WTC11 (cell line): ENCODE measurements around the gene C5orf24. TPM values are rescaled to one million over a fixed set of nuclear protein-coding genes. Genes with fewer than 3 reads are reported as not detected.
"Not testable (repeated sequence)": the region's sequence is repeated elsewhere in the genome, so short reads cannot be mapped to it uniquely, and the experiment has no call there.

Source experiments
- ATAC-seq: fragments of 200-7000 bp; cut with Tn5 transposase; 2 replicates; pipeline ENCODE4 v1.10.0; 2021; ENCODE audit warnings: mild to moderate bottlenecking, moderate library complexity
- CTCF ChIA-PET: fragments of 300-600 bp; sonication (Branson Sonifier 250); formaldehyde crosslinking; loops from one replicate; lab custom pipeline; 2021; ENCODE audit warnings: antibody characterized with exemption; lab: Charles Lee
- POLR2A ChIA-PET: fragments of 350-600 bp; sonication (Branson Sonifier 250); formaldehyde crosslinking; loops from one replicate; lab custom pipeline; 2021; ENCODE audit warnings: antibody characterized with exemption; lab: Charles Lee
- DNase-seq: peaks from one replicate; pipeline ENCODE4 v3.0.0; 2021; ENCODE audit warnings: low spot score
- H3K27ac Mint-ChIP-seq: 2 replicates; pipeline ENCODE4 v1.8.0; 2021; ENCODE audit warnings: mixed read lengths
- H3K27me3 Mint-ChIP-seq: 2 replicates; pipeline ENCODE4 v1.8.0; 2021; ENCODE audit warnings: low read depth, mild to moderate bottlenecking, moderate library complexity, mixed read lengths
- H3K36me3 Mint-ChIP-seq: 2 replicates; pipeline ENCODE4 v1.8.0; 2021; ENCODE audit warnings: mixed read lengths
- H3K4me1 Mint-ChIP-seq: 2 replicates; pipeline ENCODE4 v1.8.0; 2022; ENCODE audit warnings: mixed read lengths
- H3K4me3 Mint-ChIP-seq: 2 replicates; pipeline ENCODE4 v1.8.0; 2021; ENCODE audit warnings: mild to moderate bottlenecking, moderate library complexity, mixed read lengths
- H3K9me3 Mint-ChIP-seq: 2 replicates; pipeline ENCODE4 v1.8.0; 2021; ENCODE audit warnings: mixed read lengths
- CBFB ChIP-seq: sonication (generic); formaldehyde crosslinking; IDR thresholded peaks from 2 replicates; pipeline ENCODE4 v1.8.1; 2022; ENCODE audit warnings: mild to moderate bottlenecking, low read depth, missing genetic modification reagents
- CDX4 ChIP-seq: fragments of 250-450 bp; sonication (Bioruptor Pico); IDR thresholded peaks from 2 replicates; pipeline ENCODE4 v1.9.0; 2021; ENCODE audit warnings: moderate library complexity, mild to moderate bottlenecking, inconsistent platforms, borderline replicate concordance
- ELF4 ChIP-seq: sonication (generic); formaldehyde crosslinking; IDR thresholded peaks from 2 replicates; pipeline ENCODE4 v1.8.1; 2022; ENCODE audit warnings: low read depth, mild to moderate bottlenecking, moderate library complexity, missing genetic modification reagents
- FOXK1 ChIP-seq: sonication (generic); formaldehyde crosslinking; IDR thresholded peaks from 2 replicates; pipeline ENCODE4 v1.8.0; 2022; ENCODE audit warnings: mild to moderate bottlenecking, moderate library complexity, missing genetic modification reagents
- GTF2I ChIP-seq: fragments of 250-450 bp; sonication (Bioruptor Pico); conservative IDR thresholded peaks from 2 replicates; pipeline ENCODE4 v1.4.0; 2021; ENCODE audit warnings: mild to moderate bottlenecking
- HMGXB4 ChIP-seq: sonication (generic); formaldehyde crosslinking; IDR thresholded peaks from 2 replicates; pipeline ENCODE4 v1.8.1; 2023; ENCODE audit warnings: mild to moderate bottlenecking, moderate library complexity, missing genetic modification reagents
- IRF1 ChIP-seq: sonication (generic); formaldehyde crosslinking; IDR thresholded peaks from 2 replicates; pipeline ENCODE4 v1.8.0; 2023; ENCODE audit warnings: missing genetic modification reagents
- MLX ChIP-seq: sonication (generic); formaldehyde crosslinking; IDR thresholded peaks from 2 replicates; pipeline ENCODE4 v1.8.1; 2023; ENCODE audit warnings: mild to moderate bottlenecking, missing genetic modification reagents, moderate library complexity
- OVOL2 ChIP-seq: fragments of 250-450 bp; sonication (Bioruptor Pico); IDR thresholded peaks from 2 replicates; pipeline ENCODE4 v1.9.0; 2021; ENCODE audit warnings: mild to moderate bottlenecking, borderline replicate concordance
- PRDM15 ChIP-seq: sonication (generic); formaldehyde crosslinking; IDR thresholded peaks from 2 replicates; pipeline ENCODE4 v1.8.0; 2022; ENCODE audit warnings: missing genetic modification reagents
- ZBTB21 ChIP-seq: sonication (generic); formaldehyde crosslinking; IDR thresholded peaks from 2 replicates; pipeline ENCODE4 v1.8.1; 2023; ENCODE audit warnings: mild to moderate bottlenecking, missing genetic modification reagents, borderline replicate concordance
- ZMAT4 ChIP-seq: fragments of 250-450 bp; sonication (Bioruptor Pico); IDR thresholded peaks from 2 replicates; pipeline ENCODE4 v1.9.0; 2021; ENCODE audit warnings: mild to moderate bottlenecking
- ZNF121 ChIP-seq: sonication (generic); formaldehyde crosslinking; IDR thresholded peaks from 2 replicates; pipeline ENCODE4 v1.8.0; 2023; ENCODE audit warnings: missing genetic modification reagents
- ZNF281 ChIP-seq: sonication (generic); formaldehyde crosslinking; IDR thresholded peaks from 2 replicates; pipeline ENCODE4 v1.8.0; 2023; ENCODE audit warnings: mild to moderate bottlenecking, missing genetic modification reagents
- ZSCAN18 ChIP-seq: fragments of 250-450 bp; sonication (Bioruptor Pico); IDR thresholded peaks from 2 replicates; pipeline ENCODE4 v2.1.2; 2022; ENCODE audit warnings: mild to moderate bottlenecking, moderate library complexity
- total RNA-seq: library from RNA; stranded (reverse); gene quantifications from 3 replicates; pipeline ENCODE4 v1.2.3, GENCODE V29; 2021

Gene C5orf24
- total RNA-seq, 1 experiment from 2014 or later, result 15.7 TPM

GRCh38 chr5:134846641-134846960 lies 833 bp downstream of the C5orf24 start:
- TF ChIP-seq ZSCAN18 (no peak), ZBTB21 (CRISPR knock-in tag) (no peak), GTF2I (CRISPR knock-in tag) (no peak), CBFB (CRISPR knock-in tag) (no peak), OVOL2 (CRISPR knock-in tag) (no peak), IRF1 (CRISPR knock-in tag) (no peak), PRDM15 (no peak), ZNF281 (no peak), MLX (CRISPR knock-in tag) (no peak), FOXK1 (CRISPR knock-in tag) (no peak)
- peaks cover 14% of the 10 kb centered on the region for H3K4me1 Mint-ChIP-seq
- DNase-seq (no peak), ATAC-seq (no peak)
- no peaks in the 10 kb centered on the region for H3K9me3 Mint-ChIP-seq
- peaks cover 10% of the 10 kb centered on the region for H3K36me3 Mint-ChIP-seq
- ChIA-PET POLR2A (no interaction called here), CTCF (interaction anchor here (0.6 kb wide), 1 partner anchor 60 kb away, joined by 7 read pairs; no protein-coding TSS in a partner anchor)
- peak overlapping the region; percentile 87 for H3K4me3 Mint-ChIP-seq
- no peaks in the 10 kb centered on the region for H3K27me3 Mint-ChIP-seq
- peak overlapping the region; percentile 45; the same call in 1 of the 2 replicates for H3K27ac Mint-ChIP-seq

GRCh38 chr5:134849434-134849933 lies 3.7 kb downstream of the C5orf24 start:
- Mint-ChIP-seq H3K4me1 (peaks cover 14% of the 10 kb centered on the region), H3K36me3 (peaks cover 14% of the 10 kb centered on the region)
- ChIA-PET POLR2A (interaction anchor here (0.7 kb wide), 1 partner anchor 594 kb away, joined by 5 read pairs; no protein-coding TSS in a partner anchor), CTCF (interaction anchor here (0.6 to 2.7 kb wide), 2 partner anchors 18 to 55 kb away, joined by 3 to 14 read pairs; partner anchors contain the start of gene PCBD2)
- not testable (repeated sequence) for ATAC-seq, DNase-seq, H3K9me3 Mint-ChIP-seq, H3K27me3 Mint-ChIP-seq, H3K4me3 Mint-ChIP-seq, H3K27ac Mint-ChIP-seq

- no peak for DNase-seq
- Mint-ChIP-seq H3K4me3 (no peak overlapping the region), H3K36me3 (peaks cover 24% of the 10 kb centered on the region), H3K4me1 (peaks cover 7% of the 10 kb centered on the region), H3K27ac (peak overlapping the region; percentile 58; the same call in 1 of the 2 replicates), H3K9me3 (no peaks in the 10 kb centered on the region), H3K27me3 (no peaks in the 10 kb centered on the region)
- POLR2A ChIA-PET, result interaction anchor here (0.6 kb wide), 1 partner anchor 226 kb away, joined by 12 read pairs; no protein-coding TSS in a partner anchor
- no peak for ATAC-seq
- CTCF ChIA-PET, result interaction anchor here (1.1 to 1.6 kb wide), 2 partner anchors 42 to 53 kb away, joined by 3 to 8 read pairs; partner anchors contain the start of gene PCBD2
- no peak for TF ChIP-seq ZNF121 (CRISPR knock-in tag)
- TF ChIP-seq ELF4 (CRISPR knock-in tag), result no peak
- TF ChIP-seq CDX4 (CRISPR knock-in tag), result no peak
- no peak for TF ChIP-seq ZMAT4 (CRISPR knock-in tag)
- TF ChIP-seq HMGXB4 (CRISPR knock-in tag), result no peak
These were observed 5.6 kb downstream of the C5orf24 start for GRCh38 chr5:134851307-134851923.
